PC-9 (cell line): ENCODE measurements around the gene PCNT. TPM values are rescaled to one million over a fixed set of nuclear protein-coding genes. Genes with fewer than 3 reads are reported as not detected.

ENCODE experiments used
- BruUV-seq: library from RNA; stranded (reverse); fragments of 400-500 nt; replicated peaks from 2 replicates; lab custom pipeline; 2021; lab: Mats Ljungman, UMichigan
- CTCF ChIA-PET: fragments of 300-600 bp; sonication (Branson Sonifier 250); formaldehyde crosslinking; loops from one replicate; lab custom pipeline; 2022; ENCODE audit warnings: antibody characterized with exemption; lab: Charles Lee
- POLR2A ChIA-PET: fragments of 300-600 bp; sonication (Branson Sonifier 250); formaldehyde crosslinking; loops from one replicate; lab custom pipeline; 2022; ENCODE audit warnings: antibody characterized with exemption; ENCODE audit not compliant: unreplicated experiment; lab: Charles Lee
- DNase-seq, 2 experiments: peaks; one replicate each; pipeline versions ENCODE4 v3.0.0 to v3.0.0-alpha.2; 2015 to 2022; ENCODE audit warnings: mixed read lengths in 1 of 2
- H2AFZ ChIP-seq: fragments of 200-600 bp; sonication (generic); 2 replicates; pipeline ENCODE4 v1.8.1; 2017; ENCODE audit warnings: antibody characterized with exemption
- H3F3A ChIP-seq: fragments of 200-600 bp; sonication (generic); 2 replicates; pipeline ENCODE4 v1.8.1; 2017; ENCODE audit warnings: antibody characterized with exemption, mild to moderate bottlenecking, low read depth; ENCODE audit not compliant: insufficient read depth
- H3K27ac ChIP-seq: fragments of 200-600 bp; sonication (generic); 2 replicates; pipeline ENCODE4 v1.6.1; 2016; ENCODE audit warnings: mixed run types
- H3K27me3 ChIP-seq: fragments of 200-600 bp; sonication (generic); 2 replicates; pipeline ENCODE4 v1.6.1; 2016; ENCODE audit warnings: low read depth, mixed run types; ENCODE audit not compliant: insufficient read depth
- H3K36me3 ChIP-seq: fragments of 200-600 bp; sonication (generic); 2 replicates; pipeline ENCODE4 v1.6.1; 2016; ENCODE audit warnings: low read depth, mixed run types
- H3K4me1 ChIP-seq: fragments of 200-600 bp; sonication (generic); replicated peaks from 2 replicates; pipeline ENCODE4 v1.6.1; 2016; ENCODE audit warnings: mixed run types; ENCODE audit not compliant: insufficient read depth
- H3K4me2 ChIP-seq: fragments of 200-600 bp; sonication (generic); 2 replicates; pipeline ENCODE4 v1.6.1; 2017; ENCODE audit warnings: mixed run types
- H3K4me3 ChIP-seq: fragments of 200-600 bp; sonication (generic); 2 replicates; pipeline ENCODE4 v1.6.1; 2016; ENCODE audit warnings: mixed run types
- H3K79me2 ChIP-seq: fragments of 200-600 bp; sonication (generic); 2 replicates; pipeline ENCODE4 v1.6.1; 2017; ENCODE audit warnings: low read depth, mixed run types
- H3K9me2 ChIP-seq: fragments of 200-600 bp; sonication (generic); 2 replicates; pipeline ENCODE4 v1.8.1; 2017; ENCODE audit warnings: mild to moderate bottlenecking; ENCODE audit not compliant: insufficient read depth
- H3K9me3 ChIP-seq: fragments of 200-600 bp; sonication (generic); 2 replicates; pipeline ENCODE4 v1.8.1; 2016; ENCODE audit warnings: low read depth; ENCODE audit not compliant: insufficient read depth
- H4K20me1 ChIP-seq: fragments of 200-600 bp; sonication (generic); 2 replicates; pipeline ENCODE4 v1.8.1; 2017; ENCODE audit not compliant: insufficient read depth
- EZH2 ChIP-seq: fragments of 200-600 bp; sonication (generic); IDR thresholded peaks from 2 replicates; pipeline ENCODE4 v1.8.0; 2017; ENCODE audit warnings: antibody characterized with exemption, low read depth
- intact Hi-C: fragments of 100-400 bp; cut with micrococcal nuclease; formaldehyde crosslinking; loops from one replicate; pipeline ENCODE4 v1.10.0; 2022; ENCODE audit not compliant: unreplicated experiment
- total RNA-seq: library from RNA; stranded (reverse); gene quantifications from 2 replicates; pipeline ENCODE4 v1.2.3, GENCODE V29; 2021
- TF ChIP-seq, protein P1 (sequence below): fragments of 200-600 bp; sonication (generic); conservative IDR thresholded peaks from 2 replicates; pipeline ENCODE4 v1.6.1; 2017; ENCODE audit warnings: mixed run types, antibody characterized with exemption, mild to moderate bottlenecking, moderate library complexity

PCNT gene
- total RNA-seq, 1 experiment from 2014 or later: 33.4 TPM

- POLR2A ChIA-PET: no interaction called here
- BruUV-seq: no TSS peak
- no peaks in the 10 kb centered on the region for H3K36me3 ChIP-seq
- TF ChIP-seq EZH2: no peak
- TF ChIP-seq, protein P1, sequence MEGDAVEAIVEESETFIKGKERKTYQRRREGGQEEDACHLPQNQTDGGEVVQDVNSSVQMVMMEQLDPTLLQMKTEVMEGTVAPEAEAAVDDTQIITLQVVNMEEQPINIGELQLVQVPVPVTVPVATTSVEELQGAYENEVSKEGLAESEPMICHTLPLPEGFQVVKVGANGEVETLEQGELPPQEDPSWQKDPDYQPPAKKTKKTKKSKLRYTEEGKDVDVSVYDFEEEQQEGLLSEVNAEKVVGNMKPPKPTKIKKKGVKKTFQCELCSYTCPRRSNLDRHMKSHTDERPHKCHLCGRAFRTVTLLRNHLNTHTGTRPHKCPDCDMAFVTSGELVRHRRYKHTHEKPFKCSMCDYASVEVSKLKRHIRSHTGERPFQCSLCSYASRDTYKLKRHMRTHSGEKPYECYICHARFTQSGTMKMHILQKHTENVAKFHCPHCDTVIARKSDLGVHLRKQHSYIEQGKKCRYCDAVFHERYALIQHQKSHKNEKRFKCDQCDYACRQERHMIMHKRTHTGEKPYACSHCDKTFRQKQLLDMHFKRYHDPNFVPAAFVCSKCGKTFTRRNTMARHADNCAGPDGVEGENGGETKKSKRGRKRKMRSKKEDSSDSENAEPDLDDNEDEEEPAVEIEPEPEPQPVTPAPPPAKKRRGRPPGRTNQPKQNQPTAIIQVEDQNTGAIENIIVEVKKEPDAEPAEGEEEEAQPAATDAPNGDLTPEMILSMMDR: no peak
- no peaks in the 10 kb centered on the region for H3K79me2 ChIP-seq
- no peak for DNase-seq
- no peak overlapping the region for H3K4me2 ChIP-seq
- H3K9me2 ChIP-seq: no peaks in the 10 kb centered on the region
- H3F3A ChIP-seq: no peaks in the 10 kb centered on the region
- no peaks in the 10 kb centered on the region for H3K9me3 ChIP-seq
- no peaks in the 10 kb centered on the region for H3K27me3 ChIP-seq
- H3K4me3 ChIP-seq: no peak overlapping the region
- H2AFZ ChIP-seq: no peak overlapping the region
- no peak overlapping the region for H3K27ac ChIP-seq
- no peaks in the 10 kb centered on the region for H4K20me1 ChIP-seq
- CTCF ChIA-PET: no interaction called here
- intact Hi-C loops: no loop called here
- no peaks in the 10 kb centered on the region for H3K4me1 ChIP-seq
Observed at GRCh38 chr21:46474382-46474781, 150.4 kb downstream of the PCNT start.

GRCh38 chr21:46475296-46475695 is 151.3 kb downstream of the PCNT start:
- POLR2A ChIA-PET: interaction anchor here (0.6 kb wide), 1 partner anchor 16 kb away, joined by 3 read pairs; no protein-coding TSS in a partner anchor

GRCh38 chr21:46477765-46478164 is 153.8 kb downstream of the PCNT start:
- Histone ChIP-seq H2AFZ (no peak overlapping the region), H3K79me2 (no peaks in the 10 kb centered on the region), H3K36me3 (no peaks in the 10 kb centered on the region), H3K4me2 (no peak overlapping the region), H3K27ac (peak overlapping the region; percentile 37; the same call in 1 of the 2 replicates), H3F3A (no peaks in the 10 kb centered on the region), H3K4me1 (no peaks in the 10 kb centered on the region), H3K9me3 (no peaks in the 10 kb centered on the region), H3K9me2 (no peaks in the 10 kb centered on the region), H4K20me1 (no peaks in the 10 kb centered on the region), H3K27me3 (no peaks in the 10 kb centered on the region), H3K4me3 (no peak overlapping the region)
- DNase-seq: peak; percentile 34 to 59
- ChIA-PET CTCF (interaction anchor here (0.7 kb wide), 1 partner anchor 335 kb away, joined by 4 read pairs; no protein-coding TSS in a partner anchor), POLR2A (interaction anchor here (0.7 kb wide), 1 partner anchor 20 kb away, joined by 3 read pairs; no protein-coding TSS in a partner anchor)
- TF ChIP-seq EZH2: no peak
- TF ChIP-seq, protein P1: no peak
- BruUV-seq: no TSS peak
- intact Hi-C loops: no loop called here

More at GRCh38 chr21:46475296-46475695, 151.3 kb downstream of the PCNT start:
- no peak overlapping the region for H3K4me2 ChIP-seq
- BruUV-seq: no TSS peak
- H3K36me3 ChIP-seq: no peaks in the 10 kb centered on the region
- intact Hi-C loops: no loop called here
- TF ChIP-seq, protein P1: no peak
- no peak for TF ChIP-seq EZH2
- no peak for DNase-seq
- H3K27me3 ChIP-seq: no peaks in the 10 kb centered on the region
- H2AFZ ChIP-seq: no peak overlapping the region
- no peaks in the 10 kb centered on the region for H3K79me2 ChIP-seq
- H3K9me3 ChIP-seq: no peaks in the 10 kb centered on the region
- CTCF ChIA-PET: no interaction called here
- no peaks in the 10 kb centered on the region for H3F3A ChIP-seq
- no peak overlapping the region for H3K4me3 ChIP-seq
- no peaks in the 10 kb centered on the region for H3K9me2 ChIP-seq
- no peaks in the 10 kb centered on the region for H3K4me1 ChIP-seq
- no peak overlapping the region for H3K27ac ChIP-seq
- H4K20me1 ChIP-seq: no peaks in the 10 kb centered on the region
